ENCODE data around the gene PLCB4. TPM values are rescaled to one million over a fixed set of nuclear protein-coding genes. Genes with fewer than 3 reads are reported as not detected.

The PLCB4 gene
- total RNA-seq, 4 donors from 2014 or later: 20.6 to 45.9 (median 34.2) TPM

DNA sequence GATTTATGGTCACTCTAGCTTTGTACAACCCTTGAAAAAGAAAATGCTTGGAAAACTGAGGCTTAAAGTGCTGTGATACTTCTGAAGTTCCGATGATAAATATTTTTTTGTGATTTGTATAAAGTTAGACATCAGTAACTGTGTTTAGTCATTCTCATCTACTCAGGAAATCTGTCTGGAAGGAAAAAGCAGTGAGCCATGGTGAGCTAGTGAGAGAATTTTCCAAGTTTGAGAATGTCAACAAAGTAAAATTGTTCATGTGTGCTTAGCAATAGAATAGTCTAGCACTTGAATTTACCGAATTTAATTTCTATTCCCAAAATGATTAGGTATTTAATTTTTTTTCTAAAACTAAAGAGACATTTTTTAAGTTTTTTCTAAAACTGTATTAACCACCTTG is 41.3 kb upstream of the PLCB4 start:
- Histone ChIP-seq H3K36me3 (no peaks in the 10 kb centered on the region), H3K27ac (no peak overlapping the region), H3K9me3 (no peaks in the 10 kb centered on the region), H3K4me1 (no peaks in the 10 kb centered on the region), H3K4me3 (no peak overlapping the region), H3K27me3 (no peaks in the 10 kb centered on the region)
- no peak for TF ChIP-seq POLR2A (IDR thresholded peaks at IDR 0.05)
- no peak for TF ChIP-seq EP300 (IDR thresholded peaks at IDR 0.05; ENCODE audit: low read depth)
- no peak for TF ChIP-seq CTCF (IDR thresholded peaks at IDR 0.05)
- TF ChIP-seq POLR2AphosphoS5 (IDR thresholded peaks at IDR 0.05): no peak
- WGBS, 2 donors (ENCODE audit: low coverage in 1 of 2): 72 to 78% methylated on average over 2 of the region's 2 CpGs
- no peak for DNase-seq
- in situ Hi-C loops (cut with MboI; ENCODE audit: low pct_ligation_motif_present in 1 of 4, low pct_unique_long_range_greater_than_20kb in 1 of 4, low sequenced_read_pairs in 3 of 4) (no loop called here), intact Hi-C loops (cut with DNase I; ENCODE audit: low total_unique reads) (no loop called here)

GRCh38 chr20:9028419-9028818 is 40.5 kb upstream of the PLCB4 start:
- in situ Hi-C loops (cut with MboI; ENCODE audit: low pct_ligation_motif_present in 1 of 4, low pct_unique_long_range_greater_than_20kb in 1 of 4, low sequenced_read_pairs in 3 of 4): no loop called here
- Histone ChIP-seq H3K4me1 (no peaks in the 10 kb centered on the region), H3K4me3 (no peak overlapping the region), H3K27me3 (no peaks in the 10 kb centered on the region), H3K27ac (no peak overlapping the region), H3K36me3 (no peaks in the 10 kb centered on the region), H3K9me3 (no peaks in the 10 kb centered on the region)
- 74 to 83% methylated on average over 3 of the region's 3 CpGs for WGBS, 2 donors (ENCODE audit: low coverage in 1 of 2)
- intact Hi-C loops (cut with DNase I; ENCODE audit: low total_unique reads): no loop called here
- no peak for DNase-seq
- TF ChIP-seq POLR2A (IDR thresholded peaks at IDR 0.05) (no peak), CTCF (IDR thresholded peaks at IDR 0.05) (no peak)

- 0 to 78% methylated on average over 1 to 8 of the region's 8 CpGs for WGBS, 2 donors (ENCODE audit: low coverage in 1 of 2)
- intact Hi-C loops (cut with DNase I; ENCODE audit: low total_unique reads): no loop called here
- no peak for TF ChIP-seq POLR2AphosphoS5 (IDR thresholded peaks at IDR 0.05)
- Histone ChIP-seq H3K4me1 (no peaks in the 10 kb centered on the region), H3K27ac (no peak overlapping the region), H3K4me3 (no peak overlapping the region), H3K9me3 (no peaks in the 10 kb centered on the region), H3K36me3 (no peaks in the 10 kb centered on the region), H3K27me3 (no peaks in the 10 kb centered on the region)
- DNase-seq: no peak
- in situ Hi-C loops (cut with MboI; ENCODE audit: low pct_ligation_motif_present in 1 of 4, low pct_unique_long_range_greater_than_20kb in 1 of 4, low sequenced_read_pairs in 3 of 4): no loop called here
Measured at GRCh38 chr20:9031991-9032390, 36.9 kb upstream of the PLCB4 start.

GRCh38 chr20:9032758-9033157 is 36.1 kb upstream of the PLCB4 start:
- WGBS, 2 donors (ENCODE audit: low coverage in 1 of 2): 90 to 91% methylated on average over 4 of the region's 4 CpGs
- Histone ChIP-seq H3K27me3 (no peaks in the 10 kb centered on the region), H3K27ac (no peak overlapping the region), H3K9me3 (no peaks in the 10 kb centered on the region), H3K4me1 (no peaks in the 10 kb centered on the region), H3K36me3 (no peaks in the 10 kb centered on the region), H3K4me3 (no peak overlapping the region)
- no peak for TF ChIP-seq CTCF (IDR thresholded peaks at IDR 0.05)
- TF ChIP-seq POLR2A (IDR thresholded peaks at IDR 0.05): no peak
- no peak for TF ChIP-seq EP300 (IDR thresholded peaks at IDR 0.05; ENCODE audit: low read depth)
- TF ChIP-seq POLR2AphosphoS5 (IDR thresholded peaks at IDR 0.05): no peak
- DNase-seq: no peak
- in situ Hi-C loops (cut with MboI; ENCODE audit: low pct_ligation_motif_present in 1 of 4, low pct_unique_long_range_greater_than_20kb in 1 of 4, low sequenced_read_pairs in 3 of 4): no loop called here
- intact Hi-C loops (cut with DNase I; ENCODE audit: low total_unique reads): no loop called here

DNA sequence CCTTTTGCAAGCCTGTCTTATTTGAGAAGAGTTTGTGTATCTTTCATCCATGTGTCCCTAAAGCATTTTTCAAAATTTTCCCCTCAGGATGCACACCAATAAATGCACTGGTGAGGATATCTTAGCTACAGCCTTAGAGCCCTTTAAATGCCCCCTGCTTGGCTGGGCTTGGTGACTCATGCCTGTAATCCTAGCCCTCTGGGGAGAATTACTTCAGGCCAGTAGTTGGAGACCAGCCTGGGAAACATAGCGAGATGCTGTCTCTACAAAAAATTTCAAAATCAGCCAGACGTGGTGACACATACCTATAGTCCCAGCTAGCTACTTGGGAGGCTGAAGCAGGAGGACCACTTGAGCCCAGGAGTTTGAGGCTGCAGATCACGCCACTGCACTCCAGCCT is 33.8 kb upstream of the PLCB4 start:
- 63 to 100% methylated on average over 1 to 3 of the region's 3 CpGs for WGBS, 2 donors (ENCODE audit: low coverage in 1 of 2)
- TF ChIP-seq EP300 (IDR thresholded peaks at IDR 0.05; ENCODE audit: low read depth): no peak
- no peak for TF ChIP-seq CTCF (IDR thresholded peaks at IDR 0.05)
- TF ChIP-seq POLR2A (IDR thresholded peaks at IDR 0.05): no peak
- no peak for TF ChIP-seq POLR2AphosphoS5 (IDR thresholded peaks at IDR 0.05)

More for the DNA sequence above, 33.8 kb upstream of the PLCB4 start:
- in situ Hi-C loops (cut with MboI; ENCODE audit: low pct_ligation_motif_present in 1 of 4, low pct_unique_long_range_greater_than_20kb in 1 of 4, low sequenced_read_pairs in 3 of 4) (no loop called here), intact Hi-C loops (cut with DNase I; ENCODE audit: low total_unique reads) (no loop called here)
- Histone ChIP-seq H3K27me3 (no peaks in the 10 kb centered on the region), H3K4me1 (no peaks in the 10 kb centered on the region), H3K4me3 (no peak overlapping the region), H3K36me3 (no peaks in the 10 kb centered on the region), H3K27ac (no peak overlapping the region), H3K9me3 (no peaks in the 10 kb centered on the region)
- DNase-seq: no peak

Measured in transverse colon (tissue), 4 donors.